ENCODE results near the gene MYH11. TPM values are rescaled to one million over a fixed set of nuclear protein-coding genes. Genes with fewer than 3 reads are reported as not detected.

Gene MYH11
- total RNA-seq, 3 donors from 2014 or later: 98.2 to 5,005 (median 282) TPM

GRCh38 chr16:15754821-15755534 is 101.8 kb downstream of the MYH11 start:
- Histone ChIP-seq H3K9me3 (no peaks in the 10 kb centered on the region), H3K4me1 (ENCODE audit: low read depth) (no peaks in the 10 kb centered on the region), H3K4me3 (no peak overlapping the region), H3K36me3 (ENCODE audit: low read depth) (no peaks in the 10 kb centered on the region)
- TF ChIP-seq, protein P1, sequence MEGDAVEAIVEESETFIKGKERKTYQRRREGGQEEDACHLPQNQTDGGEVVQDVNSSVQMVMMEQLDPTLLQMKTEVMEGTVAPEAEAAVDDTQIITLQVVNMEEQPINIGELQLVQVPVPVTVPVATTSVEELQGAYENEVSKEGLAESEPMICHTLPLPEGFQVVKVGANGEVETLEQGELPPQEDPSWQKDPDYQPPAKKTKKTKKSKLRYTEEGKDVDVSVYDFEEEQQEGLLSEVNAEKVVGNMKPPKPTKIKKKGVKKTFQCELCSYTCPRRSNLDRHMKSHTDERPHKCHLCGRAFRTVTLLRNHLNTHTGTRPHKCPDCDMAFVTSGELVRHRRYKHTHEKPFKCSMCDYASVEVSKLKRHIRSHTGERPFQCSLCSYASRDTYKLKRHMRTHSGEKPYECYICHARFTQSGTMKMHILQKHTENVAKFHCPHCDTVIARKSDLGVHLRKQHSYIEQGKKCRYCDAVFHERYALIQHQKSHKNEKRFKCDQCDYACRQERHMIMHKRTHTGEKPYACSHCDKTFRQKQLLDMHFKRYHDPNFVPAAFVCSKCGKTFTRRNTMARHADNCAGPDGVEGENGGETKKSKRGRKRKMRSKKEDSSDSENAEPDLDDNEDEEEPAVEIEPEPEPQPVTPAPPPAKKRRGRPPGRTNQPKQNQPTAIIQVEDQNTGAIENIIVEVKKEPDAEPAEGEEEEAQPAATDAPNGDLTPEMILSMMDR (IDR thresholded peaks at IDR 0.05): no peak
- DNase-seq (no peak), ATAC-seq (no peak)
- intact Hi-C loops (cut with DNase I, micrococcal nuclease): no loop called here

- no peaks in the 10 kb centered on the region for H3K4me1 ChIP-seq (ENCODE audit: low read depth)
- no peak overlapping the region for H3K4me3 ChIP-seq
- intact Hi-C loops (cut with DNase I, micrococcal nuclease): no loop called here
- TF ChIP-seq, protein P1 (IDR thresholded peaks at IDR 0.05): no peak
- no peaks in the 10 kb centered on the region for H3K36me3 ChIP-seq (ENCODE audit: low read depth)
- no peaks in the 10 kb centered on the region for H3K9me3 ChIP-seq
- no peak for ATAC-seq
- no peak for DNase-seq
Measured at GRCh38 chr16:15752717-15753488, 103.9 kb downstream of the MYH11 start.

GRCh38 chr16:15751940-15752339 is 104.9 kb downstream of the MYH11 start:
- TF ChIP-seq, protein P1 (IDR thresholded peaks at IDR 0.05): no peak
- intact Hi-C loops (cut with DNase I, micrococcal nuclease): no loop called here
- Histone ChIP-seq H3K4me1 (ENCODE audit: low read depth) (no peaks in the 10 kb centered on the region), H3K4me3 (no peak overlapping the region), H3K9me3 (no peaks in the 10 kb centered on the region), H3K36me3 (ENCODE audit: low read depth) (no peaks in the 10 kb centered on the region)
- no peak for DNase-seq
- no peak for ATAC-seq

- intact Hi-C loops (cut with DNase I, micrococcal nuclease): no loop called here
- H3K4me3 ChIP-seq: no peak overlapping the region
- H3K9me3 ChIP-seq: no peaks in the 10 kb centered on the region
- no peak for ATAC-seq
- no peaks in the 10 kb centered on the region for H3K36me3 ChIP-seq (ENCODE audit: low read depth)
- TF ChIP-seq, protein P1 (IDR thresholded peaks at IDR 0.05): no peak
- H3K4me1 ChIP-seq (ENCODE audit: low read depth): no peaks in the 10 kb centered on the region
- DNase-seq: no peak
Measured at GRCh38 chr16:15749985-15750384, 106.8 kb downstream of the MYH11 start.

DNA sequence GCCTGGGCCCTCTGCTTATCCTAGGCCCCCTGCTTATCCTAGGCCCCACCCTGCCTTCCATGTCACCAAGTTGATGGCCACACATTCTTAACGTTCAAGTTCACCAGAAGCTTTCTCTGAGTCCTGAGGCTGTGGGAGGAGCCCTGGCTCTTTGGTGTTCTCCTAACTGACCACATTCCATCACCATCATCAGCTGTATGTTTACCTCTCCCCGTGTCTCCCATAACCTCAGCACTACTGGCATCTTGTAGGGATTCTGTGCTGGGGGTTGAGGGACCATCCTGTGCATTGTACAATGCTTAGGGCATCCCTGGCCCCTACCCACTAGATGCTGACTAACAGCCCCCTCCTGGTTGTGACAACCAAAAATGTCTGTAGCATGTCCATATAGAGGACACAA is 107.5 kb downstream of the MYH11 start:
- ATAC-seq (no peak), DNase-seq (no peak)
- H3K9me3 ChIP-seq: no peaks in the 10 kb centered on the region
- TF ChIP-seq, protein P1 (IDR thresholded peaks at IDR 0.05): no peak
- H3K4me1 ChIP-seq (ENCODE audit: low read depth): no peaks in the 10 kb centered on the region
- intact Hi-C loops (cut with DNase I, micrococcal nuclease): no loop called here
- no peak overlapping the region for H3K4me3 ChIP-seq
- no peaks in the 10 kb centered on the region for H3K36me3 ChIP-seq (ENCODE audit: low read depth)
